WTC11 (cell line): Measurements from ENCODE around the gene RBM47.

ENCODE experiments used
- CREM ChIP-seq: sonication (generic); formaldehyde crosslinking; IDR thresholded peaks from 2 replicates; pipeline ENCODE4 v1.8.1; 2022; ENCODE audit warnings: mild to moderate bottlenecking, missing genetic modification reagents, moderate library complexity
- ELF4 ChIP-seq: sonication (generic); formaldehyde crosslinking; IDR thresholded peaks from 2 replicates; pipeline ENCODE4 v1.8.1; 2022; ENCODE audit warnings: low read depth, mild to moderate bottlenecking, moderate library complexity, missing genetic modification reagents
- EMX1 ChIP-seq: fragments of 250-450 bp; sonication (Bioruptor Pico); IDR thresholded peaks from 2 replicates; pipeline ENCODE4 v1.8.0; 2021; ENCODE audit warnings: mild to moderate bottlenecking
- ETV6 ChIP-seq: sonication (generic); formaldehyde crosslinking; IDR thresholded peaks from 2 replicates; pipeline ENCODE4 v1.8.1; 2022; ENCODE audit warnings: mild to moderate bottlenecking, missing genetic modification reagents
- FOXP1 ChIP-seq: sonication (generic); formaldehyde crosslinking; IDR thresholded peaks from 2 replicates; pipeline ENCODE4 v1.8.0; 2022; ENCODE audit warnings: missing genetic modification reagents, mild to moderate bottlenecking, moderate library complexity, borderline replicate concordance
- SMAD4 ChIP-seq: sonication (generic); formaldehyde crosslinking; IDR thresholded peaks from 2 replicates; pipeline ENCODE4 v1.8.0; 2022; ENCODE audit warnings: mild to moderate bottlenecking, missing genetic modification reagents
- TF ChIP-seq, protein P1 (sequence below): fragments of 200-600 bp; IDR thresholded peaks from 2 replicates; pipeline ENCODE4 v1.8.0; 2022; ENCODE audit warnings: antibody characterized with exemption
- TF ChIP-seq, protein P2 (sequence below): sonication (generic); formaldehyde crosslinking; conservative IDR thresholded peaks from 2 replicates; pipeline ENCODE4 v1.8.1; 2022; ENCODE audit warnings: mild to moderate bottlenecking, missing genetic modification reagents
- TF ChIP-seq, protein P3 (sequence below): sonication (generic); formaldehyde crosslinking; IDR thresholded peaks from 2 replicates; pipeline ENCODE4 v1.8.1; 2023; ENCODE audit warnings: mild to moderate bottlenecking, missing genetic modification reagents
- TF ChIP-seq, protein P4 (sequence below): sonication (generic); formaldehyde crosslinking; IDR thresholded peaks from 2 replicates; pipeline ENCODE4 v1.8.1; 2022; ENCODE audit warnings: low read depth, missing genetic modification reagents, borderline replicate concordance
- TF ChIP-seq, protein P5 (sequence below): sonication (generic); formaldehyde crosslinking; IDR thresholded peaks from 2 replicates; pipeline ENCODE4 v1.8.0; 2022; ENCODE audit warnings: mild to moderate bottlenecking, missing genetic modification reagents
- TF ChIP-seq, protein P6 (sequence below): sonication (generic); formaldehyde crosslinking; conservative IDR thresholded peaks from 2 replicates; pipeline ENCODE4 v1.8.1; 2023; ENCODE audit warnings: mild to moderate bottlenecking, low read depth, missing genetic modification reagents, moderate library complexity
- TF ChIP-seq, protein P7 (sequence below): sonication (generic); formaldehyde crosslinking; IDR thresholded peaks from 2 replicates; pipeline ENCODE4 v1.8.1; 2023; ENCODE audit warnings: mild to moderate bottlenecking, missing genetic modification reagents, moderate library complexity

DNA sequence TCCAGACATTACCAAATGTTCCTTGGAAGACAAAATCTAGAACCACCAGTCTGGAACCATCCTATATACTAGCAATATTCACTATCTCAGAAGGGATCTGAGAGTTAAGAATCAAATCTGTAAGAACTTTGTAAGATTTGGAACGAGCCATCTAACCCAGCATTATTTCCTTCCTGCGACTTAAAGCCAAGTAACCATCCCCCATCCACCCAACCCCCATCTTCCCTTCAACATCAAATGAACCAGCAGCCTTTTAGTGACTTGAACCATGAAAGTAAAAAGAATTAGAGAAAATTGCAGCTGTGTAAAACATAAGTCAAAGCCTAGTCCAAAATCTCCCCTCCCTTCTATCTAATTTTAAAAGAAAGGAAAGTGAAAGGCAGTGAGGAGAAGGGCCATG lies 15.6 kb downstream of the RBM47 start:
- TF ChIP-seq, protein P1, sequence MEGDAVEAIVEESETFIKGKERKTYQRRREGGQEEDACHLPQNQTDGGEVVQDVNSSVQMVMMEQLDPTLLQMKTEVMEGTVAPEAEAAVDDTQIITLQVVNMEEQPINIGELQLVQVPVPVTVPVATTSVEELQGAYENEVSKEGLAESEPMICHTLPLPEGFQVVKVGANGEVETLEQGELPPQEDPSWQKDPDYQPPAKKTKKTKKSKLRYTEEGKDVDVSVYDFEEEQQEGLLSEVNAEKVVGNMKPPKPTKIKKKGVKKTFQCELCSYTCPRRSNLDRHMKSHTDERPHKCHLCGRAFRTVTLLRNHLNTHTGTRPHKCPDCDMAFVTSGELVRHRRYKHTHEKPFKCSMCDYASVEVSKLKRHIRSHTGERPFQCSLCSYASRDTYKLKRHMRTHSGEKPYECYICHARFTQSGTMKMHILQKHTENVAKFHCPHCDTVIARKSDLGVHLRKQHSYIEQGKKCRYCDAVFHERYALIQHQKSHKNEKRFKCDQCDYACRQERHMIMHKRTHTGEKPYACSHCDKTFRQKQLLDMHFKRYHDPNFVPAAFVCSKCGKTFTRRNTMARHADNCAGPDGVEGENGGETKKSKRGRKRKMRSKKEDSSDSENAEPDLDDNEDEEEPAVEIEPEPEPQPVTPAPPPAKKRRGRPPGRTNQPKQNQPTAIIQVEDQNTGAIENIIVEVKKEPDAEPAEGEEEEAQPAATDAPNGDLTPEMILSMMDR: no peak
- TF ChIP-seq FOXP1 (CRISPR knock-in tag): no peak
- TF ChIP-seq CREM (CRISPR knock-in tag): no peak
- no peak for TF ChIP-seq ELF4
- TF ChIP-seq, protein P2, sequence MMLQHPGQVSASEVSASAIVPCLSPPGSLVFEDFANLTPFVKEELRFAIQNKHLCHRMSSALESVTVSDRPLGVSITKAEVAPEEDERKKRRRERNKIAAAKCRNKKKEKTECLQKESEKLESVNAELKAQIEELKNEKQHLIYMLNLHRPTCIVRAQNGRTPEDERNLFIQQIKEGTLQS (CRISPR knock-in tag): no peak
- TF ChIP-seq, protein P3, sequence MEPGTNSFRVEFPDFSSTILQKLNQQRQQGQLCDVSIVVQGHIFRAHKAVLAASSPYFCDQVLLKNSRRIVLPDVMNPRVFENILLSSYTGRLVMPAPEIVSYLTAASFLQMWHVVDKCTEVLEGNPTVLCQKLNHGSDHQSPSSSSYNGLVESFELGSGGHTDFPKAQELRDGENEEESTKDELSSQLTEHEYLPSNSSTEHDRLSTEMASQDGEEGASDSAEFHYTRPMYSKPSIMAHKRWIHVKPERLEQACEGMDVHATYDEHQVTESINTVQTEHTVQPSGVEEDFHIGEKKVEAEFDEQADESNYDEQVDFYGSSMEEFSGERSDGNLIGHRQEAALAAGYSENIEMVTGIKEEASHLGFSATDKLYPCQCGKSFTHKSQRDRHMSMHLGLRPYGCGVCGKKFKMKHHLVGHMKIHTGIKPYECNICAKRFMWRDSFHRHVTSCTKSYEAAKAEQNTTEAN: no peak
- TF ChIP-seq, protein P4, sequence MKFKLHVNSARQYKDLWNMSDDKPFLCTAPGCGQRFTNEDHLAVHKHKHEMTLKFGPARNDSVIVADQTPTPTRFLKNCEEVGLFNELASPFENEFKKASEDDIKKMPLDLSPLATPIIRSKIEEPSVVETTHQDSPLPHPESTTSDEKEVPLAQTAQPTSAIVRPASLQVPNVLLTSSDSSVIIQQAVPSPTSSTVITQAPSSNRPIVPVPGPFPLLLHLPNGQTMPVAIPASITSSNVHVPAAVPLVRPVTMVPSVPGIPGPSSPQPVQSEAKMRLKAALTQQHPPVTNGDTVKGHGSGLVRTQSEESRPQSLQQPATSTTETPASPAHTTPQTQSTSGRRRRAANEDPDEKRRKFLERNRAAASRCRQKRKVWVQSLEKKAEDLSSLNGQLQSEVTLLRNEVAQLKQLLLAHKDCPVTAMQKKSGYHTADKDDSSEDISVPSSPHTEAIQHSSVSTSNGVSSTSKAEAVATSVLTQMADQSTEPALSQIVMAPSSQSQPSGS (CRISPR knock-in tag): no peak
- no peak for TF ChIP-seq ETV6 (CRISPR knock-in tag)
- TF ChIP-seq, protein P5, sequence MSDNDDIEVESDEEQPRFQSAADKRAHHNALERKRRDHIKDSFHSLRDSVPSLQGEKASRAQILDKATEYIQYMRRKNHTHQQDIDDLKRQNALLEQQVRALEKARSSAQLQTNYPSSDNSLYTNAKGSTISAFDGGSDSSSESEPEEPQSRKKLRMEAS (CRISPR knock-in tag): no peak
- no peak for TF ChIP-seq SMAD4
- TF ChIP-seq, protein P6, sequence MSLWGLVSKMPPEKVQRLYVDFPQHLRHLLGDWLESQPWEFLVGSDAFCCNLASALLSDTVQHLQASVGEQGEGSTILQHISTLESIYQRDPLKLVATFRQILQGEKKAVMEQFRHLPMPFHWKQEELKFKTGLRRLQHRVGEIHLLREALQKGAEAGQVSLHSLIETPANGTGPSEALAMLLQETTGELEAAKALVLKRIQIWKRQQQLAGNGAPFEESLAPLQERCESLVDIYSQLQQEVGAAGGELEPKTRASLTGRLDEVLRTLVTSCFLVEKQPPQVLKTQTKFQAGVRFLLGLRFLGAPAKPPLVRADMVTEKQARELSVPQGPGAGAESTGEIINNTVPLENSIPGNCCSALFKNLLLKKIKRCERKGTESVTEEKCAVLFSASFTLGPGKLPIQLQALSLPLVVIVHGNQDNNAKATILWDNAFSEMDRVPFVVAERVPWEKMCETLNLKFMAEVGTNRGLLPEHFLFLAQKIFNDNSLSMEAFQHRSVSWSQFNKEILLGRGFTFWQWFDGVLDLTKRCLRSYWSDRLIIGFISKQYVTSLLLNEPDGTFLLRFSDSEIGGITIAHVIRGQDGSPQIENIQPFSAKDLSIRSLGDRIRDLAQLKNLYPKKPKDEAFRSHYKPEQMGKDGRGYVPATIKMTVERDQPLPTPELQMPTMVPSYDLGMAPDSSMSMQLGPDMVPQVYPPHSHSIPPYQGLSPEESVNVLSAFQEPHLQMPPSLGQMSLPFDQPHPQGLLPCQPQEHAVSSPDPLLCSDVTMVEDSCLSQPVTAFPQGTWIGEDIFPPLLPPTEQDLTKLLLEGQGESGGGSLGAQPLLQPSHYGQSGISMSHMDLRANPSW (CRISPR knock-in tag): no peak
- TF ChIP-seq EMX1 (CRISPR knock-in tag): no peak
- TF ChIP-seq, protein P7, sequence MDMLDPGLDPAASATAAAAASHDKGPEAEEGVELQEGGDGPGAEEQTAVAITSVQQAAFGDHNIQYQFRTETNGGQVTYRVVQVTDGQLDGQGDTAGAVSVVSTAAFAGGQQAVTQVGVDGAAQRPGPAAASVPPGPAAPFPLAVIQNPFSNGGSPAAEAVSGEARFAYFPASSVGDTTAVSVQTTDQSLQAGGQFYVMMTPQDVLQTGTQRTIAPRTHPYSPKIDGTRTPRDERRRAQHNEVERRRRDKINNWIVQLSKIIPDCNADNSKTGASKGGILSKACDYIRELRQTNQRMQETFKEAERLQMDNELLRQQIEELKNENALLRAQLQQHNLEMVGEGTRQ: no peak
